ENCODE measurements around the gene THSD4. TPM values are rescaled to one million over a fixed set of nuclear protein-coding genes. Genes with fewer than 3 reads are reported as not detected.

Gene THSD4
- total RNA-seq, 2 donors from 2014 or later: 0.08 TPM; not detected in 1

DNA sequence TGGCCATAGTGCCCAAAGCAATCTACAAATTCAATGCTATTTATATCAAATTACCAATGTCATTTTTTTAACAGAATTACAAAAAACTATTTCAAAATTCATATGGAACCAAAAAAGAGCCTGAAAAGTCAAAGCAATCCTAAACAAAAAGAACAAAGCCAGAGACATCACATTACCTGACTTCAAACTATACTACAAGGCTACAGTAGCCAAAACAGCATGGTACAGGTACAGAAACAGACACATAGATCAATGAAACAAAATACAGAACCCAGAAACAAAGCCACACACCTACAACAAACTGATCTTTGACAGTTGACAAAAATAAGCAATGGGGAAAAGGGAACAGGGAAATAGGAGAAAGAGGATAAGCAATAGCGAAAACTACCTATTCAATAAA, 26.6 kb upstream of the THSD4 start:
- peaks cover 29% of the 10 kb centered on the region for H3K27me3 Mint-ChIP-seq
- H3K36me3 Mint-ChIP-seq (ENCODE audit: low read depth): no peaks in the 10 kb centered on the region
- H3K9me3 Mint-ChIP-seq: no peaks in the 10 kb centered on the region
- H3K27ac Mint-ChIP-seq: no peak overlapping the region
- H3K4me3 Mint-ChIP-seq: no peak overlapping the region
- ATAC-seq (replicated peaks): no peak
- H3K4me1 Mint-ChIP-seq: no peaks in the 10 kb centered on the region

DNA sequence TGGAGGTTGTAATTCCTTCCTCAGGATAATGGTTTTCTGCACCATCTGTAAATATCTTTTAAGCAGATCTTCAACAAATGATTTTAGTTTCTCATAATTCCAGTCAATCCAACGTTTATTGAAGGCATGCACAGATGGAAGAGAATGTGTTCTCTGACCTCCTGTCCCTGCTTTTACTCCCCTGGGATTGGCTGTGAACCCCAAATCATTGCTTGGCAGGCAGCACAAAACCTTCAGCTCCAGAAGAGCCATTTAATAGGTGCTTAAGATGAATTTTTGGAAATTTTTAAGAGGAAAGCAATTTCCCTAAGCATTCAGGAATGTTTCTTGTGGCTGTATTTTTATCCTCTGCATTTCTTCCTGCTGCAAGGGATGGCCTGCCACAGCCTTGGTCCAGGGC, 25.5 kb upstream of the THSD4 start:
- ATAC-seq (replicated peaks): no peak
- Mint-ChIP-seq H3K9me3 (no peaks in the 10 kb centered on the region), H3K4me3 (no peak overlapping the region), H3K4me1 (no peaks in the 10 kb centered on the region), H3K27ac (no peak overlapping the region), H3K36me3 (ENCODE audit: low read depth) (no peaks in the 10 kb centered on the region), H3K27me3 (peaks cover 26% of the 10 kb centered on the region)

DNA sequence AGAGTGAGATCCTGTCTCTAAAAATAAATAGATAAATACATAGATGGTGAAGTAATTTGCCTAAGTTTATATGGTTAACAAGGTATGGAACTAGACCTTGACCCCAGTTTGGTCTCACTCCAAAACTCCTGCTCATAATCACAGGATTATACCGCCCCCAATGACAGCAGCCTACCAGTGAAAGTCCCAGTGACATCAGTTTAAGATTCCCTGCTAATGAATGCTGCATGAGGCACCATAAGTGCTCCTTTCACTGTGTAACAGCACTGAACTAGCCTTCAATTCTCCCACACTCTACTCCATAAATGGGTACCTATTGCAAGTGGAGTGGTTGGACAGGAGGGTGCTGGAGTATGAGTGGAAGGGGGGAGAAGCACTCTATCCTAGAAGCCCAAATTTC, 23.7 kb upstream of the THSD4 start:
- Mint-ChIP-seq H3K4me3 (no peak overlapping the region), H3K36me3 (ENCODE audit: low read depth) (no peaks in the 10 kb centered on the region), H3K27ac (no peak overlapping the region), H3K9me3 (no peaks in the 10 kb centered on the region), H3K27me3 (peaks cover 23% of the 10 kb centered on the region), H3K4me1 (no peaks in the 10 kb centered on the region)
- no peak for ATAC-seq (replicated peaks)

DNA sequence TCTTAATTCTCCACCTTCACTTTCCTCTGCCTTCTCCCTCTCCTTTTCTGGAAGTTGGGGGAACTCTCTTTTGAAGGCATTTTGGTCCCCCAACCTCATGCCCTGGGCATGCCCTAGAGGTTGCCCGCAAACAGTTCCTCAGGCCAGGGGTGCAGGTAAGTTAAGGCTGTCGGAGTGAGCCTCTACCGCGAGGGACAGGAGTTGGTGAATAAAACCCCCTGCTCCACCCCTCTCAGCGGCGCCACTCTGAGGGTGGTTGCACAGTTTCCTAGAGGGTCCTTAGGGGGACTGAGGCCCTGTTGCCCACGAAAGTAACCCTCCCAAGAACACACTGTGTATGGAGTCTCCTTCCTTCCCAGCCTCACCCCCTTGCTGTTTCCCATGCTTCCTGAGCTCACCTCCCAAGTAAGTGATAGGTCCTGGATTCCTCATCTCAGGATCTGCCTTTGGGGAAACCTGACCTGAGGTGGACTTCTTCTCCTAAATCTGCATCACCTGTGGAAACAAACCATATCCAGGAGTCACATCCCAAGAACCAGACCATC, 23.1 kb upstream of the THSD4 start:
- no peak overlapping the region for H3K4me3 Mint-ChIP-seq
- no peaks in the 10 kb centered on the region for H3K4me1 Mint-ChIP-seq
- H3K36me3 Mint-ChIP-seq (ENCODE audit: low read depth): no peaks in the 10 kb centered on the region
- peaks cover 20% of the 10 kb centered on the region for H3K27me3 Mint-ChIP-seq
- H3K9me3 Mint-ChIP-seq: no peaks in the 10 kb centered on the region
- ATAC-seq (replicated peaks): no peak
- no peak overlapping the region for H3K27ac Mint-ChIP-seq

DNA sequence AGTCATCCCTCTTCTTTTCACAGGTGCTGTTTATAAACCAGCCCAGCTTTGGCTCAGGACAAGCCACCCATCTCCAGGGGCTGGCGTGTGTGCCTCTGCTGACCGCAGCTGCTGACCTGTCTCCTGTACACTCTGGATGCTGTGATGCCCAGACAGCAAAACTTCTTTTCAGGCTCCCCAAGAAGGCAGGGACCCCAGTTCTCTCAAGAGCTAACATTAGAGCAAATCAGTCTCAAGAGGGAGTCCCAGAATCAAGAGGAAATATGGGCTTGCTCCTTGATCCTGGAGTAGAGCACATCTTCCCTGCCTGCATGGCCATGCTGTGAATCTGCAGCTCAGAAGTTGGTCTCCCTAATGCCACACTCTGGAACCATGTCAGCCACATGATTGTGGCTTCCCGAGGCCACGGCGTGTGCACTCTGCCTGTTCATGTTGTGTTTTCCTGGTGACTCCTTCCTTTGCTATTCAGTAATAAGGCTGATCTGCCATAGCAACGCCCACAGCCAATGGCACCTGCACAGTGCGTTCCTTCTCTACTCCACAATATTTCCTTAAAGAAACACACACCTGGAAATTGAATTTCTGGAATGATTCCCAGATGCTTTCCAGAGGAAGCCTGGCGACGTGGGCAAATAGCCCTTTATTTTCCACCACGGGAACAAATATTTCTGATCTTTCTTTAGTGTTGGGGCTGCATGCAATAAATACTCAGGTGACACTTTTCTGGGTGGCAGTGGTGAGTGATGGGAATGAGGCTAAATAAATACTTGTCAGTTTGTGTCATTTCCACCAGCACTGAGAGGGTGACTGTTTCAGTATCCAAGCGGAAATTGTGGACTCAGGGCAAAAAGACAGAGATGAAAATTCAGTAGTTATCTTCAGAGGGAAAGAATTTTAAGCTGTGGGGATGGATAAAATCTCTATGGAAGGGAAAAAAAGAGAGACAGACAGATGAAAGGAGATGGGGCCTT, 21.9 kb upstream of the THSD4 start:
- ATAC-seq (replicated peaks): no peak
- Mint-ChIP-seq H3K9me3 (no peaks in the 10 kb centered on the region), H3K4me1 (no peaks in the 10 kb centered on the region), H3K27me3 (peaks cover 19% of the 10 kb centered on the region), H3K36me3 (ENCODE audit: low read depth) (no peaks in the 10 kb centered on the region), H3K27ac (no peak overlapping the region), H3K4me3 (no peak overlapping the region)

DNA sequence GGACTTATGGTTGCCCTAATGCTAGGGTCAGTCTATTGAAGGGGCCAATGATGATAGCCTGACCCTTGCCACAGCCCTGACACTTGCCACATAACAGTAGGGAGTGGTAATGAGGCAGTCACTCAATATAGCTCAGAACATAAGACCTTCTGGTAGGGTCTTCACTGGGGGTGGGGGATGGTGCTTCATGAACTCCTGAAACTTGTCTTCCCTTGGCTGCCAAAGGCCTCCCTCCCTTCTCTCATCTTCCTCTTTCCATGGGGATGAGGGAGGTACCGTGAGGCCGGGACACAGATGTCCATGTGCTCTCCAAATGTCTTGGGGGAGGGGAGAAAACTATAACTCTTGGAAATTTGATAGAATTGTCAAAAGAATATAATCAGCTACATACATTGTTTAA, 21.1 kb upstream of the THSD4 start:
- no peak for ATAC-seq (replicated peaks)
- peaks cover 15% of the 10 kb centered on the region for H3K27me3 Mint-ChIP-seq

DNA sequence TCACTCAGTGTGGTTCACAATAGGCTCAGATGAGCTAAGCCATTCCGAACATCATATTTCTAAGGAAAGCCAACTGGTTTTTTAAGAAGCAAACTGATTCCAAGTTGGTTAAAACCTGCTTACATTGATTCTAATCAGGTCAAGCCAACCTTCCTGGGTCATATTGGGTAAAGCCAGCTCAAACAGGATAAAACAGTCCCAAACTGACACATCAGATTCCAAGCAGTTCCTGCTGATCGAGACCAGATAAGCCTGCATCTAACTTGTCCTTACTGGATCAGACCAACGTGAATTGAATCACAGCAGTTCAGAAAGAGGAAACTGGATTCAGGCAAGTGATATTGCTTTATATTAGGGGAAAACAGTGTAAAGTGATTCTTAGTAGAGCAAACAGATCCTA, 18.6 kb upstream of the THSD4 start:
- Mint-ChIP-seq H3K27me3 (peaks cover 12% of the 10 kb centered on the region), H3K36me3 (ENCODE audit: low read depth) (no peaks in the 10 kb centered on the region), H3K9me3 (no peaks in the 10 kb centered on the region), H3K4me3 (no peak overlapping the region), H3K4me1 (no peaks in the 10 kb centered on the region), H3K27ac (no peak overlapping the region)
- no peak for ATAC-seq (replicated peaks)

More for the DNA sequence above, 21.1 kb upstream of the THSD4 start:
- H3K36me3 Mint-ChIP-seq (ENCODE audit: low read depth): no peaks in the 10 kb centered on the region
- no peak overlapping the region for H3K27ac Mint-ChIP-seq
- H3K9me3 Mint-ChIP-seq: no peaks in the 10 kb centered on the region
- H3K4me3 Mint-ChIP-seq: no peak overlapping the region
- no peaks in the 10 kb centered on the region for H3K4me1 Mint-ChIP-seq

DNA sequence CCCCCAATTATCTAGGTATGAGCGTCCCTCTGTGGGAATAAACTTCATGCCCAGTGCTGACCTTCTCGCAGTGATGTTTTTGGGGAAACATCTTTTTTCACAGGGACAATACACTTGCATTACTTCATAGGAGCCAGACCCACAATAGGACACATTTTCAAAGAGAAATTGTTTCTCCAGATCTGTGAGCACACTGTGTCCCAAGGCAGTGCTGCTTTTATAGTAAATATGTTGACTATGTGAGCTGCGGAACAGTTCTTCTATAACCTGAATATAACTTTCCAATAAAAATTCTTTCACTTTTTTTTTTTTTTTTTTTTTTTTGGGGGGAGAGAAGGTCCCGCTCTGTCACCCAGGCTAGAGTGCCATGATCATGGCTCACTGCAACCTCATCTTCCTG, 17.4 kb upstream of the THSD4 start:
- H3K4me3 Mint-ChIP-seq: no peak overlapping the region
- ATAC-seq (replicated peaks): no peak
- no peaks in the 10 kb centered on the region for H3K4me1 Mint-ChIP-seq
- H3K27me3 Mint-ChIP-seq: peaks cover 8% of the 10 kb centered on the region
- H3K9me3 Mint-ChIP-seq: no peaks in the 10 kb centered on the region
- no peak overlapping the region for H3K27ac Mint-ChIP-seq
- no peaks in the 10 kb centered on the region for H3K36me3 Mint-ChIP-seq (ENCODE audit: low read depth)

DNA sequence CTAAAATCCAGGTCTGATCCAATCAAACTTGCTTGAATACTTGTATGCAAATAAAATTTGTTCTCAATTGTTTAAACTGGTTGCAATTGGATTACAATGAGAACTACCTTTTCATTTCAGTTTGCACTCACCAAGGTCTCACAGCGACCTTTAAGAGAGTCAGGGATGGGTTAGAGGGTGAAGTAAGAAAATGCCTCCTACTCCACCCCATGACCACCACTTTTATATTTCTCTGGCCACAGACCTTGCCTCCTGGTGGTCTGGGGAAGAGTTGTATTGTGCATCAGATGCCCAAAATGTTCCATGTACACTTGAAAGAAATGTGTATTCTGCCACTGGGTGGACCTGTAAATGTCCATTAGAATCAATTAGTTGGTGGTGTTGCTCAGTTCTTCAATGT, 16.4 kb upstream of the THSD4 start:
- Mint-ChIP-seq H3K4me1 (no peaks in the 10 kb centered on the region), H3K36me3 (ENCODE audit: low read depth) (no peaks in the 10 kb centered on the region), H3K4me3 (no peak overlapping the region), H3K27ac (no peak overlapping the region), H3K27me3 (peaks cover 6% of the 10 kb centered on the region), H3K9me3 (no peaks in the 10 kb centered on the region)
- ATAC-seq (replicated peaks): no peak

DNA sequence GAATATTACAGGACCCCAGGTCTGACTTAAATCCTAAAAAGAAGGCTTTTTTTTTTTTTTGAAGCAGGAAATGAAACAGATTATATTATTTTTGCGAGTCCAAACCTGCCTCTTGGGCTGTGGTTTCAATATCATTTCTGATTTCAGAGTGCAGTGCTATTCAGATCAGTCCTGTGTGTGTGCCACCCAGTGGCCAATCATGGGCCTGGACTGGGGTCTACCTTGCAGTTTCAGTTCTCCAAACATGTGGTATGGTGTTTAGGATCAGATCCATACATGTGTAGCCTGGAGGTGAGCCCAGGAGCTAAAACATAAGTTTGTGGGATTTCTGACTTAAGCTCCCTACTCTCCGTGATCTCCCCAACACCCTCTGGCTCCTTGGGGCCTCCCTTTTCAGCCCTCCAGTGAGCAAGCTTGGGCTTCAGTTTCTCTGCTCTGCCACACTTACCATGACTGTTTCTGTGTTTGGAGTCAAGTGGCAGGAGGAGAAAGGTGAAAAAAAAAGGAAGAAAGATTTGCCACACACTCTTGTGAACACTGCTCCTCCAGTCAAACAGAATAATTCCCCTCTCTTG, 12.1 kb upstream of the THSD4 start:
- ATAC-seq (replicated peaks): no peak
- Mint-ChIP-seq H3K27ac (no peak overlapping the region), H3K4me1 (no peaks in the 10 kb centered on the region), H3K27me3 (peaks cover 16% of the 10 kb centered on the region), H3K4me3 (no peak overlapping the region), H3K9me3 (no peaks in the 10 kb centered on the region), H3K36me3 (ENCODE audit: low read depth) (no peaks in the 10 kb centered on the region)

DNA sequence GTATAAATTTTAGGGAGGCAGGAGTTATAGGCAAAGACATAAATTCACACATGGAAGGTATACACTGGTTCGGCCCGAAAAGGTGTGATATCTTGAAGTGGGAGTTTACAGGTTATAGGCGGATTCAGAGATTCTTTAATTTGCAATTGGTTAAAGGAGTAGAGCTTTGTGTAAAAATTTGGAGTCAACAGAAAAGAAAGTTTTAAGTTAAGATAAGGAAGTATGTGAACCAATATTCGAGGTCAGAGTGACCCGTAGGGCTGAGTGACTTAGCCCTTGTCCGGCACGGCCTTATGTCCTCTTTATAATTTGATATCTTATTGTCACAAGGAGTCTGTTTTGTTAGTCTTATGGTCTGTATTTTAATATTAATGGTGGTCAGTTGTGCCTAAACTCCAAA, 10.6 kb upstream of the THSD4 start:
- no peak for ATAC-seq (replicated peaks)
- H3K9me3 Mint-ChIP-seq: no peaks in the 10 kb centered on the region
- H3K4me3 Mint-ChIP-seq: no peak overlapping the region
- no peak overlapping the region for H3K27ac Mint-ChIP-seq
- peaks cover 13% of the 10 kb centered on the region for H3K27me3 Mint-ChIP-seq
- no peaks in the 10 kb centered on the region for H3K36me3 Mint-ChIP-seq (ENCODE audit: low read depth)
- no peaks in the 10 kb centered on the region for H3K4me1 Mint-ChIP-seq

DNA sequence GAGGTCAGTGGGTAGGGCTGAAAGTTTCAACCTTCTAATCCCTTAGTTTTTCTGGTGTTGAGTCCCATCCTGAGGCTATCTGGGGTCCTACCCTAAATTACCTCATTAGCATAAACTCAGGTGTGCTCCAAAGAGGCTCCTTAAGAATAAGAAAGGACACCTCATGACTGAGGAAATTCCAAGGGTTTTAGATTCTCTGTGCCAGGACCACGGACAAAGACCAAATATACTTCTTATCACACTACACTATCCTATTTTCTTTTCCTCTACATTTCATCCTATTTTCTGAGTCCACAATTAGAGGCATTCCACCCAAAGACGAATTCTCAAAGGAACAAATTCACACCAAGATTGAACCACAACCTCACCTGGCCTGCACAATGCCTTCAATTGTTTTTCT, 9.8 kb upstream of the THSD4 start:
- Mint-ChIP-seq H3K27ac (no peak overlapping the region), H3K9me3 (no peaks in the 10 kb centered on the region), H3K4me1 (no peaks in the 10 kb centered on the region), H3K4me3 (no peak overlapping the region), H3K36me3 (ENCODE audit: low read depth) (no peaks in the 10 kb centered on the region), H3K27me3 (peaks cover 13% of the 10 kb centered on the region)
- ATAC-seq (replicated peaks): no peak

DNA sequence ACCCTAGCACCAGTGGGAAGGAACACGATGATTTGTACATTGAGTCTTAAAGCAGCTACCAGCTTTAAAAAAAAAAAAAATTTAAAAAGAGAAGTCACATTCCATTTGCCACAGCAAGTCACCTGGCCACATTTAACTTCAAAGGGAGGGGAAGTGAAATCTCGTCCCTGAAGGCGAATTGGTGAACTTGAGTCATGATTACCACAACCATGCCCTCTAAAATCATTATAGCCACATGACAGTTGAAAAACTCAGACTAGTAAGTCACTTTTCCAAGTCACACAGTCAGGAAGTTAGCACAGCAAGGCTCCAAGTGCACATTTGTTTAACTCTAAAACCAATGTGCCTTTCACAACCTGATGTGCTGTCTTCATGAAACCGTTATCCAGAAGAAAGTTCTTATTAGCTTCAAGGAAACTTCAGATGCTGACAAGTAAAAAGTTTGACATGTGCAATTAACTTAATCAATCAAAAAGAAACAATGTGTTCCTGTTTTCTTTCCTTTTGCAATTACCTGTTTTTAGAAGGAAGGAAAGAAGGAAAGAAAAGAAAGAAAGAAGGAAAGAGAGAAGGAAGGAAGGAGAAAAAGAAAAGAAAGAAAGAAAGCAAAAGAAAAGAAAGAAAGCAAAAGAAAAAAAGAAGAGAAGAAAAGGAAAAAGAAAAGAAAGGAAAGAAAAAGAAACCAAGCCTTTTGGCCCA, 8.3 kb upstream of the THSD4 start:
- Mint-ChIP-seq H3K4me1 (no peaks in the 10 kb centered on the region), H3K36me3 (ENCODE audit: low read depth) (no peaks in the 10 kb centered on the region), H3K27ac (no peak overlapping the region), H3K9me3 (no peaks in the 10 kb centered on the region), H3K4me3 (no peak overlapping the region), H3K27me3 (peaks cover 20% of the 10 kb centered on the region)
- peak; percentile 52 for ATAC-seq (replicated peaks)

DNA sequence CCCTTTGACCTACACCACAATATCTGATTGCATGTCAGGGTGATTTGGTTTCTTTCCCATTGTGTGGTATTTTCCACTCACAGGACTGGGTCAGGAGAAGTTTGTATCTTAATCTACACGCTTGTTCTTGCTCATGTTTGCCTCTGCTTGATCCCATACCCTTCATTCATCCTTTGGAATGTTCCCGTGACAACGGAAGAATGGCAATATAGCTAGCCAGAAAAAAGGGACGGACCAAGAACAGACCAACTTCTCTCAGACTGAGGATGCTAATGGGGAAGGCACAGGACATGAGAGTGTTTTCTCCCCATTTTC, 7.8 kb upstream of the THSD4 start:
- Mint-ChIP-seq H3K27ac (no peak overlapping the region), H3K9me3 (no peaks in the 10 kb centered on the region), H3K4me1 (no peaks in the 10 kb centered on the region), H3K27me3 (peaks cover 20% of the 10 kb centered on the region), H3K36me3 (ENCODE audit: low read depth) (no peaks in the 10 kb centered on the region), H3K4me3 (no peak overlapping the region)
- ATAC-seq (replicated peaks): no peak

DNA sequence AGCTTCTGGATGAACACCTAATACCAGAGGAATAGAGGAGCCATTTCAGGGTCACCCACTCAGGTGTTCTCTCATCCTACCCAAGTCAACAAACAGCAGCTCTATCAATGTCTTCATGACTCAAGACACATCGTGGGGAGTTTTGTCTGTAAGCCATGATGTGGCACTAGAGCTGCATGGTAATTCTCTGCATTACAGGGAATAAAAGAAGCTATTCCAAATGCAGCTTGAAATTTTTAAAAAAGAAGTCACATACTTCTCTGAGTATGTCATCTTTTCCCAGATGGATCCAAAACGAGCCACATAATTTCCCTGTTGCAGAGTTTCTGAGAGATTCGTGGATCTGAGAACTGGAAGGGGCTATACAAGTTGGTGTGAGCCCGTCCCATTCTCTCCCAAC, 6.1 kb upstream of the THSD4 start:
- Mint-ChIP-seq H3K9me3 (no peaks in the 10 kb centered on the region), H3K4me1 (no peaks in the 10 kb centered on the region), H3K36me3 (ENCODE audit: low read depth) (no peaks in the 10 kb centered on the region), H3K4me3 (no peak overlapping the region), H3K27ac (no peak overlapping the region), H3K27me3 (peaks cover 21% of the 10 kb centered on the region)
- no peak for ATAC-seq (replicated peaks)

Measured in activated T-helper 17 cell treated with anti-CD3 and anti-CD28 coated beads, Interleukin-2, amount 50 U/mL, for 72 hours (primary cell).